Gastroesophageal sphincter (tissue), 4 donors: Measurements from ENCODE around the gene STAM2. TPM values are rescaled to one million over a fixed set of nuclear protein-coding genes. Genes with fewer than 3 reads are reported as not detected.

Experiments
- ATAC-seq: fragments of 150-250 bp; one replicate; pipeline ENCODE4 v1.9.1; 2016; ENCODE audit warnings: mild to moderate bottlenecking, moderate library complexity
- H3K27ac ChIP-seq, 4 donors: fragments of 200-600 bp; sonication (generic) in 3 of 4; 1 replicate in 3 of 4; 2 replicates in 1 of 4; pipeline ENCODE4 v1.5.1; 2016 to 2019
- H3K27me3 ChIP-seq: fragments of 200-600 bp; sonication (generic); one replicate; pipeline ENCODE4 v1.5.1; 2019
- H3K36me3 ChIP-seq, 2 donors: fragments of 200-600 bp; sonication (generic); one replicate each; pipeline ENCODE4 v1.5.1; 2019; ENCODE audit warnings: control low read depth in 1 of 2
- H3K4me1 ChIP-seq, 3 donors: fragments of 200-600 bp; sonication (generic); 1 replicate in 2 of 3; 2 replicates in 1 of 3; pipeline ENCODE4 v1.5.1; 2016 to 2019; ENCODE audit warnings: control low read depth in 2 of 3
- H3K4me3 ChIP-seq, 2 donors: fragments of 200-600 bp; sonication (generic); one replicate each; pipeline ENCODE4 v1.5.1; 2019; ENCODE audit warnings: mild to moderate bottlenecking in 1 of 2, moderate library complexity in 1 of 2
- H3K9me3 ChIP-seq, 3 donors: fragments of 200-600 bp; sonication (generic); one replicate each; pipeline ENCODE4 v1.5.1; 2017 to 2019; ENCODE audit warnings: control low read depth in 2 of 3
- CTCF ChIP-seq, 4 experiments: fragments of 200-600 bp in 2 of 4; fragments of 450-650 bp in 2 of 4; sonication (generic) in 1 of 4; IDR thresholded peaks; one replicate each; pipeline ENCODE4 v1.5.1; 2017 to 2019; ENCODE audit warnings: antibody characterized with exemption in 4 of 4, mild to moderate bottlenecking in 2 of 4, moderate library complexity in 2 of 4
- EP300 ChIP-seq: sonication (generic); formaldehyde crosslinking; IDR thresholded peaks from one replicate; pipeline ENCODE4 v1.6.1; 2017; ENCODE audit warnings: antibody characterized with exemption, mild to moderate bottlenecking
- POLR2A ChIP-seq, 2 donors: fragments of 450-650 bp; IDR thresholded peaks; one replicate each; pipeline ENCODE4 v1.6.1; 2017; ENCODE audit warnings: antibody characterized with exemption in 2 of 2, mild to moderate bottlenecking in 2 of 2, moderate library complexity in 1 of 2
- POLR2AphosphoS5 ChIP-seq: sonication (generic); formaldehyde crosslinking; IDR thresholded peaks from one replicate; pipeline ENCODE4 v1.6.1; 2017; ENCODE audit warnings: antibody characterized with exemption
- WGBS, 2 donors: methylation state at CpG; one replicate each; pipeline ENCODE4 v1.1.5; 2018; ENCODE audit warnings: low coverage in 1 of 2; 5-methylcytosine and 5-hydroxymethylcytosine counted together
- total RNA-seq, 4 donors: library from RNA; depleted of rRNA; stranded (reverse); fragments of >200 nt; gene quantifications; one replicate each; pipeline ENCODE4 v1.1.0, GENCODE V29; 2016

The STAM2 gene
- total RNA-seq, 4 donors from 2014 or later: 28.8 to 40.7 (median 36.5) TPM

DNA sequence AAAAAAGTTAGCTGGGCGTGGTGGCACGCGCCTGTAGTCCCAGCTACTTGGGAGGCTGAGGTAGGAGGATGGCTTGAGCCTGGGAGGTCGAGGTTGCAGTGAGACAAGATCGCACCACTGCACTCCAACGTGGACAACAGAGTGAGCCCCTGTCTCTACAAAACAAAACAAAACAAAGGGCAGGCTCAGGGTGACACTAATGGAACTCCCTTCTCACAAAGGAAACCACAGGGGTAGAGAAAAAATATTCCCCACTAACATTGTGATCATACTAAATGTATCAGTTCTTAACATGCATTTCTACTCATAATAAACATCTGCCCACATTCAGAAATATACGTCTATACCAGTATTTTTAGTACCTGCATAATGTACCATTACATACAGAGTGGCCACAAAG is 21.1 kb downstream of the STAM2 start:
- H3K9me3 ChIP-seq: no peaks in the 10 kb centered on the region
- WGBS, 2 donors: 80 to 90% methylated on average over 6 to 7 of the region's 7 CpGs
- no peaks in the 10 kb centered on the region for H3K36me3 ChIP-seq
- no peak for TF ChIP-seq CTCF (IDR thresholded peaks at IDR 0.05)
- TF ChIP-seq POLR2AphosphoS5: no peak
- TF ChIP-seq EP300: no peak
- TF ChIP-seq POLR2A (IDR thresholded peaks at IDR 0.05): no peak
- peaks cover 0 to 9% (median 0%) of the 10 kb centered on the region in 3 donors for H3K4me1 ChIP-seq
- no peak overlapping the region for H3K4me3 ChIP-seq
- no peaks in the 10 kb centered on the region for H3K27me3 ChIP-seq
- no peak overlapping the region for H3K27ac ChIP-seq
- no peak for ATAC-seq

- 58 to 93% methylated on average over 5 of the region's 5 CpGs for WGBS, 2 donors
- Histone ChIP-seq H3K9me3 (no peaks in the 10 kb centered on the region), H3K4me3 (no peak overlapping the region), H3K36me3 (peaks cover 0 to 26% of the 10 kb centered on the region in 2 donors), H3K4me1 (peaks cover 0 to 19% (median 0%) of the 10 kb centered on the region in 3 donors), H3K27ac (no peak overlapping the region), H3K27me3 (no peaks in the 10 kb centered on the region)
- no peak for TF ChIP-seq CTCF (IDR thresholded peaks at IDR 0.05)
- no peak for TF ChIP-seq POLR2A (IDR thresholded peaks at IDR 0.05)
- TF ChIP-seq EP300: no peak
- TF ChIP-seq POLR2AphosphoS5: no peak
- ATAC-seq: no peak
These were observed 40.9 kb downstream of the STAM2 start for GRCh38 chr2:152134488-152135280.

DNA sequence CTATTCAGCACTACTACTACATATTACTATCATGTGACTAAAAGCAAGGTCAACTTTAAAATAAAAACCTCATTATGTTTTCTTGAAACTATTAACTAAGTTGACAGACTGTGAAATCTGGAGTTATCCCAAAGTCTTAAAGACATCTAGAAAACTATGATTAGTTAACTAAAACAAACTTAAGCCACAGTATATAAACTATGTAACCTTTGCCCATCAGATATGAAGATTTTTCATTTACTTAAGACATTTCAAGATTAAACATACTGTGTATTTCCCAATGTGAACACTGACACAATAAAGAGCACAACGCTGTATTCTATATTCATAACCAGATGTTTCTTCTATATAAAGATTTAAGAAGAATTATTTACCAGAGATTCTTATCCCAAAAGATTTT is 43.3 kb downstream of the STAM2 start:
- no peak for ATAC-seq
- Histone ChIP-seq H3K4me1 (peaks cover 0 to 19% (median 0%) of the 10 kb centered on the region in 3 donors), H3K27ac (no peak overlapping the region), H3K27me3 (no peaks in the 10 kb centered on the region), H3K9me3 (no peaks in the 10 kb centered on the region), H3K36me3 (peaks cover 0 to 39% of the 10 kb centered on the region in 2 donors), H3K4me3 (no peak overlapping the region)
- TF ChIP-seq CTCF (IDR thresholded peaks at IDR 0.05) (no peak), POLR2AphosphoS5 (no peak), EP300 (no peak)
- 25 to 34% methylated on average over 1 of the region's 1 CpG for WGBS, 2 donors

- no peaks in the 10 kb centered on the region for H3K27me3 ChIP-seq
- no peak overlapping the region for H3K4me3 ChIP-seq
- no peak overlapping the region for H3K27ac ChIP-seq
- TF ChIP-seq POLR2A (IDR thresholded peaks at IDR 0.05) (no peak), CTCF (IDR thresholded peaks at IDR 0.05) (no peak), EP300 (no peak), POLR2AphosphoS5 (no peak)
- H3K9me3 ChIP-seq: no peaks in the 10 kb centered on the region
- H3K36me3 ChIP-seq: peaks cover 0 to 68% of the 10 kb centered on the region in 2 donors
- no peak for ATAC-seq
- peaks cover 0 to 2% (median 0%) of the 10 kb centered on the region in 3 donors for H3K4me1 ChIP-seq
These were observed 47.9 kb downstream of the STAM2 start for GRCh38 chr2:152127628-152128027.

GRCh38 chr2:152126664-152127063 is 48.9 kb downstream of the STAM2 start:
- H3K36me3 ChIP-seq: peaks cover 0 to 76% of the 10 kb centered on the region in 2 donors
- no peak overlapping the region for H3K4me3 ChIP-seq
- no peak overlapping the region for H3K27ac ChIP-seq
- no peaks in the 10 kb centered on the region for H3K9me3 ChIP-seq
- no peaks in the 10 kb centered on the region for H3K4me1 ChIP-seq
- WGBS, 2 donors: 83 to 96% methylated on average over 3 to 4 of the region's 4 CpGs
- H3K27me3 ChIP-seq: no peaks in the 10 kb centered on the region
- TF ChIP-seq EP300 (no peak), POLR2AphosphoS5 (no peak), POLR2A (IDR thresholded peaks at IDR 0.05) (no peak), CTCF (IDR thresholded peaks at IDR 0.05) (no peak)
- no peak for ATAC-seq
